ENCODE data around the gene PDCD4. TPM values are rescaled to one million over a fixed set of nuclear protein-coding genes. Genes with fewer than 3 reads are reported as not detected.

PDCD4 gene
- total RNA-seq, 1 experiment from 2014 or later = 32.7 TPM

DNA sequence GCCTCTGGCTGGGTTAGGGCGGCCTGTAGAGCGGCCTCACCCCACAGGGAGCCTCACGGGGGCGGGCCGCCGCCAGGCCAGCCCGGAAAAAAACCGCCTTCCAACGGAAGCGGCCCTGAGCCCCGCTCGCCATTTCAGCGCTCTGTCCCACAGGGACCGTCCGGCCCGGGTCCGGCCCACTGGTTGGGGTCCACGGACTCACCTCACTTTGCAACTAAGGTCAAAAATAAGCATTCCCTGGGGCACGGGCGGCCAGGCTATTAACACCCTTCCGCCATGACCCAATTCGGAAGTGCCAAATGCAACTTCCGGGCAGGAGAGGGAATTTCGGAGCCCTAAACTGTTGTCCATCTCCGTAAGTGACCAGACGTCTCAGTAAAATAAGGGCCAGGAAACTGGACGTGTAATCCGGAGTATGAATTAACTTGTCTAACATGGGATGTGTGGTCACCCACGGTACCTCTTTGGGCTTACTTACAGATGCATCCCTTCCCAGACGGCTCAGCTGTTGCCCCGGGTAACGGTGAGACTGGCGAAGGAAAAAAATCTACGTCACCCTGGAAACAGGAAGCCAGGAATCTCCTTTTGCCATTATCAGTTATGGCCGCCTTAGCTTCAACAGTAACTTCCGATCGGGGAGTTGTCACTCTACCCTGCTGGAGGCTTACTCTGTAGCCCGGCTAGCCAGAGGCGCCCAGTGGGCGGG lies 47.1 kb downstream of the PDCD4 start, which contains the start of gene BBIP1:
TSS of gene BBIP1 (minus strand) at position 538 of the 706 bp plus-strand sequence. CDS start 1,023 bp downstream, outside the sequence.
- H3K9me3 Mint-ChIP-seq = no peaks in the 10 kb centered on the region
- ChIA-PET CTCF (interaction anchor here (0.5 to 1.9 kb wide), 22 partner anchors 8 to 1219 kb away, joined by 3 to 12 read pairs (median 4); partner anchors contain the start of genes ADRA2A and PDCD4), POLR2A (interaction anchor here (0.7 to 1.8 kb wide), 23 partner anchors 9 to 751 kb away, joined by 3 to 13 read pairs (median 4); partner anchors contain the start of genes ADRA2A, PDCD4 and SMNDC1)
- DNase-seq (ENCODE audit: low spot score) (no peak), ATAC-seq (peak; percentile 96)
- peak within 1 kb of the TSS; percentile 97 for H3K4me3 Mint-ChIP-seq
- H3K27me3 Mint-ChIP-seq (ENCODE audit: low read depth) = no peaks in the 10 kb centered on the region
- H3K27ac Mint-ChIP-seq = peak within 1 kb of the TSS; percentile 98
- H3K36me3 Mint-ChIP-seq = no peaks in the 10 kb centered on the region
- H3K4me1 Mint-ChIP-seq = peaks cover 32% of the 10 kb centered on the region
- TF ChIP-seq ZNF138 (CRISPR knock-in tag; conservative IDR thresholded peaks at IDR 0.05) = no peak
- 0 out of 2 replicates have a peak, but pooled peaks have one; percentile 64 for TF ChIP-seq SMAD3 (CRISPR knock-in tag; IDR thresholded peaks at IDR 0.05; ENCODE audit: borderline replicate concordance)
- TF ChIP-seq SMAD4 (CRISPR knock-in tag; IDR thresholded peaks at IDR 0.05) = no peak
- TF ChIP-seq ELF4 (CRISPR knock-in tag; IDR thresholded peaks at IDR 0.05; ENCODE audit: low read depth) = no peak
- TF ChIP-seq ETV6 (CRISPR knock-in tag; IDR thresholded peaks at IDR 0.05) = no peak; the same call in 1 of the 2 replicates
- TF ChIP-seq, protein P1, sequence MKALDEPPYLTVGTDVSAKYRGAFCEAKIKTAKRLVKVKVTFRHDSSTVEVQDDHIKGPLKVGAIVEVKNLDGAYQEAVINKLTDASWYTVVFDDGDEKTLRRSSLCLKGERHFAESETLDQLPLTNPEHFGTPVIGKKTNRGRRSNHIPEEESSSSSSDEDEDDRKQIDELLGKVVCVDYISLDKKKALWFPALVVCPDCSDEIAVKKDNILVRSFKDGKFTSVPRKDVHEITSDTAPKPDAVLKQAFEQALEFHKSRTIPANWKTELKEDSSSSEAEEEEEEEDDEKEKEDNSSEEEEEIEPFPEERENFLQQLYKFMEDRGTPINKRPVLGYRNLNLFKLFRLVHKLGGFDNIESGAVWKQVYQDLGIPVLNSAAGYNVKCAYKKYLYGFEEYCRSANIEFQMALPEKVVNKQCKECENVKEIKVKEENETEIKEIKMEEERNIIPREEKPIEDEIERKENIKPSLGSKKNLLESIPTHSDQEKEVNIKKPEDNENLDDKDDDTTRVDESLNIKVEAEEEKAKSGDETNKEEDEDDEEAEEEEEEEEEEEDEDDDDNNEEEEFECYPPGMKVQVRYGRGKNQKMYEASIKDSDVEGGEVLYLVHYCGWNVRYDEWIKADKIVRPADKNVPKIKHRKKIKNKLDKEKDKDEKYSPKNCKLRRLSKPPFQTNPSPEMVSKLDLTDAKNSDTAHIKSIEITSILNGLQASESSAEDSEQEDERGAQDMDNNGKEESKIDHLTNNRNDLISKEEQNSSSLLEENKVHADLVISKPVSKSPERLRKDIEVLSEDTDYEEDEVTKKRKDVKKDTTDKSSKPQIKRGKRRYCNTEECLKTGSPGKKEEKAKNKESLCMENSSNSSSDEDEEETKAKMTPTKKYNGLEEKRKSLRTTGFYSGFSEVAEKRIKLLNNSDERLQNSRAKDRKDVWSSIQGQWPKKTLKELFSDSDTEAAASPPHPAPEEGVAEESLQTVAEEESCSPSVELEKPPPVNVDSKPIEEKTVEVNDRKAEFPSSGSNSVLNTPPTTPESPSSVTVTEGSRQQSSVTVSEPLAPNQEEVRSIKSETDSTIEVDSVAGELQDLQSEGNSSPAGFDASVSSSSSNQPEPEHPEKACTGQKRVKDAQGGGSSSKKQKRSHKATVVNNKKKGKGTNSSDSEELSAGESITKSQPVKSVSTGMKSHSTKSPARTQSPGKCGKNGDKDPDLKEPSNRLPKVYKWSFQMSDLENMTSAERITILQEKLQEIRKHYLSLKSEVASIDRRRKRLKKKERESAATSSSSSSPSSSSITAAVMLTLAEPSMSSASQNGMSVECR (CRISPR knock-in tag; IDR thresholded peaks at IDR 0.05; ENCODE audit: borderline replicate concordance) = no peak
- TF ChIP-seq, protein P2, sequence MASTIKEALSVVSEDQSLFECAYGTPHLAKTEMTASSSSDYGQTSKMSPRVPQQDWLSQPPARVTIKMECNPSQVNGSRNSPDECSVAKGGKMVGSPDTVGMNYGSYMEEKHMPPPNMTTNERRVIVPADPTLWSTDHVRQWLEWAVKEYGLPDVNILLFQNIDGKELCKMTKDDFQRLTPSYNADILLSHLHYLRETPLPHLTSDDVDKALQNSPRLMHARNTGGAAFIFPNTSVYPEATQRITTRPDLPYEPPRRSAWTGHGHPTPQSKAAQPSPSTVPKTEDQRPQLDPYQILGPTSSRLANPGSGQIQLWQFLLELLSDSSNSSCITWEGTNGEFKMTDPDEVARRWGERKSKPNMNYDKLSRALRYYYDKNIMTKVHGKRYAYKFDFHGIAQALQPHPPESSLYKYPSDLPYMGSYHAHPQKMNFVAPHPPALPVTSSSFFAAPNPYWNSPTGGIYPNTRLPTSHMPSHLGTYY (CRISPR knock-in tag; IDR thresholded peaks at IDR 0.05) = no peak
- TF ChIP-seq HMGA2 (CRISPR knock-in tag; IDR thresholded peaks at IDR 0.05) = no peak
- TF ChIP-seq, protein P3, sequence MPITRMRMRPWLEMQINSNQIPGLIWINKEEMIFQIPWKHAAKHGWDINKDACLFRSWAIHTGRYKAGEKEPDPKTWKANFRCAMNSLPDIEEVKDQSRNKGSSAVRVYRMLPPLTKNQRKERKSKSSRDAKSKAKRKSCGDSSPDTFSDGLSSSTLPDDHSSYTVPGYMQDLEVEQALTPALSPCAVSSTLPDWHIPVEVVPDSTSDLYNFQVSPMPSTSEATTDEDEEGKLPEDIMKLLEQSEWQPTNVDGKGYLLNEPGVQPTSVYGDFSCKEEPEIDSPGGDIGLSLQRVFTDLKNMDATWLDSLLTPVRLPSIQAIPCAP (CRISPR knock-in tag; IDR thresholded peaks at IDR 0.05) = no peak
- no peak for TF ChIP-seq PRDM15 (CRISPR knock-in tag; IDR thresholded peaks at IDR 0.05)
- TF ChIP-seq ZNF423 (CRISPR knock-in tag; IDR thresholded peaks at IDR 0.05) = peak; percentile 48; the same call in 1 of the 2 replicates
- TF ChIP-seq, protein P4, sequence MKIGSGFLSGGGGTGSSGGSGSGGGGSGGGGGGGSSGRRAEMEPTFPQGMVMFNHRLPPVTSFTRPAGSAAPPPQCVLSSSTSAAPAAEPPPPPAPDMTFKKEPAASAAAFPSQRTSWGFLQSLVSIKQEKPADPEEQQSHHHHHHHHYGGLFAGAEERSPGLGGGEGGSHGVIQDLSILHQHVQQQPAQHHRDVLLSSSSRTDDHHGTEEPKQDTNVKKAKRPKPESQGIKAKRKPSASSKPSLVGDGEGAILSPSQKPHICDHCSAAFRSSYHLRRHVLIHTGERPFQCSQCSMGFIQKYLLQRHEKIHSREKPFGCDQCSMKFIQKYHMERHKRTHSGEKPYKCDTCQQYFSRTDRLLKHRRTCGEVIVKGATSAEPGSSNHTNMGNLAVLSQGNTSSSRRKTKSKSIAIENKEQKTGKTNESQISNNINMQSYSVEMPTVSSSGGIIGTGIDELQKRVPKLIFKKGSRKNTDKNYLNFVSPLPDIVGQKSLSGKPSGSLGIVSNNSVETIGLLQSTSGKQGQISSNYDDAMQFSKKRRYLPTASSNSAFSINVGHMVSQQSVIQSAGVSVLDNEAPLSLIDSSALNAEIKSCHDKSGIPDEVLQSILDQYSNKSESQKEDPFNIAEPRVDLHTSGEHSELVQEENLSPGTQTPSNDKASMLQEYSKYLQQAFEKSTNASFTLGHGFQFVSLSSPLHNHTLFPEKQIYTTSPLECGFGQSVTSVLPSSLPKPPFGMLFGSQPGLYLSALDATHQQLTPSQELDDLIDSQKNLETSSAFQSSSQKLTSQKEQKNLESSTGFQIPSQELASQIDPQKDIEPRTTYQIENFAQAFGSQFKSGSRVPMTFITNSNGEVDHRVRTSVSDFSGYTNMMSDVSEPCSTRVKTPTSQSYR (CRISPR knock-in tag; IDR thresholded peaks at IDR 0.05) = no peak
- peak; percentile 68 for TF ChIP-seq SP1 (CRISPR knock-in tag; conservative IDR thresholded peaks at IDR 0.05)
- TF ChIP-seq, protein P5, sequence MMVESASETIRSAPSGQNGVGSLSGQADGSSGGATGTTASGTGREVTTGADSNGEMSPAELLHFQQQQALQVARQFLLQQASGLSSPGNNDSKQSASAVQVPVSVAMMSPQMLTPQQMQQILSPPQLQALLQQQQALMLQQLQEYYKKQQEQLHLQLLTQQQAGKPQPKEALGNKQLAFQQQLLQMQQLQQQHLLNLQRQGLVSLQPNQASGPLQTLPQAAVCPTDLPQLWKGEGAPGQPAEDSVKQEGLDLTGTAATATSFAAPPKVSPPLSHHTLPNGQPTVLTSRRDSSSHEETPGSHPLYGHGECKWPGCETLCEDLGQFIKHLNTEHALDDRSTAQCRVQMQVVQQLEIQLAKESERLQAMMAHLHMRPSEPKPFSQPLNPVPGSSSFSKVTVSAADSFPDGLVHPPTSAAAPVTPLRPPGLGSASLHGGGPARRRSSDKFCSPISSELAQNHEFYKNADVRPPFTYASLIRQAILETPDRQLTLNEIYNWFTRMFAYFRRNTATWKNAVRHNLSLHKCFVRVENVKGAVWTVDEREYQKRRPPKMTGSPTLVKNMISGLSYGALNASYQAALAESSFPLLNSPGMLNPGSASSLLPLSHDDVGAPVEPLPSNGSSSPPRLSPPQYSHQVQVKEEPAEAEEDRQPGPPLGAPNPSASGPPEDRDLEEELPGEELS (CRISPR knock-in tag; IDR thresholded peaks at IDR 0.05) = no peak
- TF ChIP-seq IRF2 (CRISPR knock-in tag; IDR thresholded peaks at IDR 0.05; ENCODE audit: borderline replicate concordance, low read depth) = no peak
- TF ChIP-seq, protein P6, sequence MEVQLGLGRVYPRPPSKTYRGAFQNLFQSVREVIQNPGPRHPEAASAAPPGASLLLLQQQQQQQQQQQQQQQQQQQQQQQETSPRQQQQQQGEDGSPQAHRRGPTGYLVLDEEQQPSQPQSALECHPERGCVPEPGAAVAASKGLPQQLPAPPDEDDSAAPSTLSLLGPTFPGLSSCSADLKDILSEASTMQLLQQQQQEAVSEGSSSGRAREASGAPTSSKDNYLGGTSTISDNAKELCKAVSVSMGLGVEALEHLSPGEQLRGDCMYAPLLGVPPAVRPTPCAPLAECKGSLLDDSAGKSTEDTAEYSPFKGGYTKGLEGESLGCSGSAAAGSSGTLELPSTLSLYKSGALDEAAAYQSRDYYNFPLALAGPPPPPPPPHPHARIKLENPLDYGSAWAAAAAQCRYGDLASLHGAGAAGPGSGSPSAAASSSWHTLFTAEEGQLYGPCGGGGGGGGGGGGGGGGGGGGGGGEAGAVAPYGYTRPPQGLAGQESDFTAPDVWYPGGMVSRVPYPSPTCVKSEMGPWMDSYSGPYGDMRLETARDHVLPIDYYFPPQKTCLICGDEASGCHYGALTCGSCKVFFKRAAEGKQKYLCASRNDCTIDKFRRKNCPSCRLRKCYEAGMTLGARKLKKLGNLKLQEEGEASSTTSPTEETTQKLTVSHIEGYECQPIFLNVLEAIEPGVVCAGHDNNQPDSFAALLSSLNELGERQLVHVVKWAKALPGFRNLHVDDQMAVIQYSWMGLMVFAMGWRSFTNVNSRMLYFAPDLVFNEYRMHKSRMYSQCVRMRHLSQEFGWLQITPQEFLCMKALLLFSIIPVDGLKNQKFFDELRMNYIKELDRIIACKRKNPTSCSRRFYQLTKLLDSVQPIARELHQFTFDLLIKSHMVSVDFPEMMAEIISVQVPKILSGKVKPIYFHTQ (CRISPR knock-in tag; IDR thresholded peaks at IDR 0.05) = no peak

Measured in WTC11 (cell line).